Endothelial cell of umbilical vein (primary cell): ENCODE data around the gene PNISR. TPM values are rescaled to one million over a fixed set of nuclear protein-coding genes. Genes with fewer than 3 reads are reported as not detected.

Source experiments
- BruUV-seq: library from RNA; stranded (reverse); fragments of 400-500 nt; replicated peaks from 2 replicates; lab custom pipeline; 2021; lab: Mats Ljungman, UMichigan
- CTCF ChIA-PET: fragments of 300-600, 350-600 bp; sonication (Branson Sonifier 250); formaldehyde crosslinking; loops from one replicate; lab custom pipeline; 2021; ENCODE audit warnings: antibody characterized with exemption, inconsistent platforms; lab: Charles Lee
- POLR2A ChIA-PET: fragments of 300-600, 350-600 bp; sonication (Branson Sonifier 250); formaldehyde crosslinking; loops from one replicate; lab custom pipeline; 2021; ENCODE audit warnings: antibody characterized with exemption, inconsistent platforms; lab: Charles Lee
- DNase-seq: peaks from one replicate; pipeline ENCODE4 v3.0.0-alpha.2; 2011; ENCODE audit warnings: low read depth, low spot score
- FAIRE-seq: peaks from 2 replicates; lab custom pipeline; 2011; peaks lifted over from hg19 to GRCh38; lab: Jason Lieb, UNC
- H2AFZ ChIP-seq: 2 replicates; pipeline ENCODE4 v1.6.0; 2012; ENCODE audit warnings: low read depth, low read length, control low read depth, inconsistent platforms
- H3K27ac ChIP-seq: 2 replicates; pipeline ENCODE4 v1.5.1; 2011; ENCODE audit warnings: low read depth, mild to moderate bottlenecking, control low read depth, low read length, moderate library complexity; ENCODE audit not compliant: insufficient read depth
- H3K27me3 ChIP-seq, 2 experiments: 2 replicates each; pipeline versions ENCODE4 v1.6.0 to v1.6.1; 2011; ENCODE audit warnings: low read length in 2 of 2, mixed read lengths in 1 of 2; ENCODE audit not compliant: control insufficient read depth in 2 of 2, insufficient read depth in 2 of 2
- H3K36me3 ChIP-seq, 2 experiments: 2 replicates in 1 of 2; 3 replicates in 1 of 2; pipeline ENCODE4 v1.5.1; 2011; ENCODE audit warnings: low read length in 2 of 2, mild to moderate bottlenecking in 1 of 2, moderate library complexity in 1 of 2; ENCODE audit not compliant: control insufficient read depth in 2 of 2, insufficient read depth in 2 of 2; ENCODE audit errors: extremely low read depth in 1 of 2
- H3K4me1 ChIP-seq: 3 replicates; pipeline ENCODE4 v1.5.1; 2011; ENCODE audit warnings: mild to moderate bottlenecking, low read length; ENCODE audit not compliant: control insufficient read depth, insufficient read depth; ENCODE audit errors: extremely low read depth
- H3K4me2 ChIP-seq: 2 replicates; pipeline ENCODE4 v1.6.1; 2011; ENCODE audit warnings: low read length, control low read depth, mixed read lengths; ENCODE audit not compliant: insufficient read depth
- H3K4me3 ChIP-seq, 3 experiments: fragments of 200-600 bp in 1 of 3; sonication (generic), shearing (Covaris generic) in 1 of 3; replicated peaks in 1 of 3; 2 replicates each; pipeline ENCODE4 v1.5.1; 2011 to 2016; ENCODE audit warnings: control low read depth in 3 of 3, low read length in 3 of 3, mild to moderate bottlenecking in 2 of 3, inconsistent platforms in 1 of 3, low read depth in 1 of 3, moderate library complexity in 1 of 3; ENCODE audit not compliant: insufficient read depth in 1 of 3
- H3K79me2 ChIP-seq: 2 replicates; pipeline ENCODE4 v1.6.0; 2012; ENCODE audit warnings: low read length, inconsistent platforms; ENCODE audit not compliant: control insufficient read depth, insufficient read depth
- H3K9ac ChIP-seq: replicated peaks from 2 replicates; pipeline ENCODE3; 2011; ENCODE audit warnings: low read length, control low read depth; ENCODE audit not compliant: insufficient read depth; ENCODE audit errors: extremely low read depth
- H3K9me1 ChIP-seq: replicated peaks from 3 replicates; pipeline ENCODE4 v1.6.0; 2011; ENCODE audit warnings: mild to moderate bottlenecking, low read length; ENCODE audit not compliant: control insufficient read depth, insufficient read depth; ENCODE audit errors: extremely low read depth
- H3K9me3 ChIP-seq: replicated peaks from 2 replicates; pipeline ENCODE4 v1.5.1; 2012; ENCODE audit warnings: low read length, inconsistent platforms; ENCODE audit not compliant: control insufficient read depth, insufficient read depth
- H4K20me1 ChIP-seq: replicated peaks from 2 replicates; pipeline ENCODE3; 2011; ENCODE audit warnings: mild to moderate bottlenecking, low read length; ENCODE audit not compliant: control insufficient read depth, insufficient read depth; ENCODE audit errors: extremely low read depth
- EZH2 ChIP-seq: IDR thresholded peaks from 2 replicates; pipeline ENCODE4 v1.6.1; 2012; ENCODE audit warnings: borderline replicate concordance, low read depth, mild to moderate bottlenecking, moderate library complexity, low read length, inconsistent platforms; ENCODE audit not compliant: severe bottlenecking
- FOS ChIP-seq: IDR thresholded peaks from 2 replicates; pipeline ENCODE4 v1.6.1; 2011; ENCODE audit warnings: mild to moderate bottlenecking, low read length, moderate library complexity, borderline replicate concordance; ENCODE audit not compliant: insufficient read depth
- GATA2 ChIP-seq: IDR thresholded peaks from 2 replicates; pipeline ENCODE4 v1.7.0; 2011; ENCODE audit warnings: low read depth, mild to moderate bottlenecking, moderate library complexity, mixed read lengths, low read length; ENCODE audit not compliant: insufficient read length, insufficient read depth
- JUN ChIP-seq: IDR thresholded peaks from 2 replicates; pipeline ENCODE4 v1.6.1; 2011; ENCODE audit warnings: borderline replicate concordance, low read depth; ENCODE audit not compliant: insufficient read length, insufficient read depth
- MYC ChIP-seq: IDR thresholded peaks from one replicate; pipeline ENCODE4 v1.6.1; 2011; ENCODE audit warnings: mild to moderate bottlenecking, low read depth, low read length
- POLR2A ChIP-seq: IDR thresholded peaks from 2 replicates; pipeline ENCODE4 v1.6.1; 2012; ENCODE audit warnings: low read depth, mild to moderate bottlenecking, control low read depth, low read length
- POLR2AphosphoS5 ChIP-seq: IDR thresholded peaks from 2 replicates; pipeline ENCODE4 v1.6.1; 2012; ENCODE audit warnings: low read depth, mild to moderate bottlenecking, control low read depth, low read length, moderate library complexity; ENCODE audit not compliant: insufficient read depth
- dilution Hi-C: fragments of 300-500 bp; cut with MboI; formaldehyde crosslinking; loops from one replicate; pipeline ENCODE4 v1.15.0; 2019; ENCODE audit warnings: low sequenced_read_pairs; ENCODE audit not compliant: extremely low pct_ligation_motif_present
- intact Hi-C: fragments of 100-400 bp; cut with micrococcal nuclease; formaldehyde crosslinking; loops from one replicate; pipeline ENCODE4 v1.10.0; 2022
- polyA plus RNA-seq, 4 experiments: library from polyadenylated mRNA; depleted of rRNA in 3 of 4; stranded (reverse) in 3 of 4; unstranded in 1 of 4; fragments of >200 nt; gene quantifications; 2 replicates each; pipeline versions ENCODE4 v1.2.1 to v1.2.3, GENCODE V29; 2011 to 2012; ENCODE audit warnings: missing spikeins in 1 of 4
- total RNA-seq: library from RNA; stranded (reverse); gene quantifications from 2 replicates; pipeline ENCODE4 v1.2.3, GENCODE V29; 2021
- TF ChIP-seq, protein P1 (sequence below), 2 donors: IDR thresholded peaks; 1 replicate in 1 of 2; 2 replicates in 1 of 2; pipeline ENCODE4 v1.5.1; 2011; ENCODE audit warnings: low read length in 2 of 2, mild to moderate bottlenecking in 2 of 2, moderate library complexity in 2 of 2, control low read depth in 1 of 2, inconsistent platforms in 1 of 2, low read depth in 1 of 2; ENCODE audit not compliant: insufficient read depth in 1 of 2; ENCODE audit errors: extremely low read depth in 1 of 2
- TF ChIP-seq, protein P2 (sequence below): IDR thresholded peaks from 2 replicates; pipeline ENCODE4 v1.6.1; 2011; ENCODE audit not compliant: insufficient read depth, insufficient read length

PNISR gene
- total and polyA plus RNA-seq, 2 donors (not counting 3 experiments of a cell fraction or from before 2014, with no cell fraction given): 34.6 to 106 TPM

DNA sequence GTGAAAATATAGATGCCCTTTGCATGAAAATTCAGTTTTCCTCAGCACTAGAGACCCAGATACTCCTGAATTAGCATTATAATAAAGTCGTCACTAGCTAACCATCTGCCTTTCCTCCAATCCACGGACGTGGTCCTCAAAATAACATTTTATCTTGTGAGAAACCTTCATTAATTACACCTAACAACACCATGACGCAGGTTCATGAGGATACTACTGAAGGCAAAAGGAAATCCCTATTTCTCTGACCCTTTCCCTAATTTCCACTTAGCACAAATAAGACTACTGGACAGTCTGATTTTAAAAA, 1.3 kb upstream of the PNISR start:
- ChIA-PET CTCF (interaction anchor here (1.3 to 2.7 kb wide), 4 partner anchors 31 to 96 kb away, joined by 5 to 23 read pairs (median 8); no protein-coding TSS in a partner anchor), POLR2A (no interaction called here)
- Histone ChIP-seq H3K79me2 (peaks cover 56% of the 10 kb centered on the region), H3K4me1 (peaks cover 26% of the 10 kb centered on the region), H3K27ac (peak overlapping the region; percentile 94), H4K20me1 (peaks cover 6% of the 10 kb centered on the region), H3K36me3 (no peaks in the 10 kb centered on the region), H3K9me3 (no peaks in the 10 kb centered on the region), H2AFZ (peak overlapping the region; percentile 62), H3K9me1 (no peaks in the 10 kb centered on the region), H3K4me3 (peak overlapping the region; percentile 46 to 92 (median 91)), H3K9ac (peak overlapping the region; percentile 100), H3K27me3 (no peaks in the 10 kb centered on the region), H3K4me2 (peak overlapping the region; percentile 96)
- FAIRE-seq (no peak), DNase-seq (no peak)
- intact Hi-C loops: no loop called here
- TF ChIP-seq, protein P1, sequence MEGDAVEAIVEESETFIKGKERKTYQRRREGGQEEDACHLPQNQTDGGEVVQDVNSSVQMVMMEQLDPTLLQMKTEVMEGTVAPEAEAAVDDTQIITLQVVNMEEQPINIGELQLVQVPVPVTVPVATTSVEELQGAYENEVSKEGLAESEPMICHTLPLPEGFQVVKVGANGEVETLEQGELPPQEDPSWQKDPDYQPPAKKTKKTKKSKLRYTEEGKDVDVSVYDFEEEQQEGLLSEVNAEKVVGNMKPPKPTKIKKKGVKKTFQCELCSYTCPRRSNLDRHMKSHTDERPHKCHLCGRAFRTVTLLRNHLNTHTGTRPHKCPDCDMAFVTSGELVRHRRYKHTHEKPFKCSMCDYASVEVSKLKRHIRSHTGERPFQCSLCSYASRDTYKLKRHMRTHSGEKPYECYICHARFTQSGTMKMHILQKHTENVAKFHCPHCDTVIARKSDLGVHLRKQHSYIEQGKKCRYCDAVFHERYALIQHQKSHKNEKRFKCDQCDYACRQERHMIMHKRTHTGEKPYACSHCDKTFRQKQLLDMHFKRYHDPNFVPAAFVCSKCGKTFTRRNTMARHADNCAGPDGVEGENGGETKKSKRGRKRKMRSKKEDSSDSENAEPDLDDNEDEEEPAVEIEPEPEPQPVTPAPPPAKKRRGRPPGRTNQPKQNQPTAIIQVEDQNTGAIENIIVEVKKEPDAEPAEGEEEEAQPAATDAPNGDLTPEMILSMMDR (IDR thresholded peaks at IDR 0.05; ENCODE audit: extremely low read depth in 1 of 2, insufficient read depth in 1 of 2, low read depth in 1 of 2, low read length in 2 of 2): no peak
- TF ChIP-seq FOS (no peak), JUN (no peak), GATA2 (no peak), POLR2A (no peak), MYC (no peak), POLR2AphosphoS5 (no peak), EZH2 (no peak)
- TF ChIP-seq, protein P2, sequence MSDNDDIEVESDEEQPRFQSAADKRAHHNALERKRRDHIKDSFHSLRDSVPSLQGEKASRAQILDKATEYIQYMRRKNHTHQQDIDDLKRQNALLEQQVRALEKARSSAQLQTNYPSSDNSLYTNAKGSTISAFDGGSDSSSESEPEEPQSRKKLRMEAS: no peak
- no TSS peak for BruUV-seq
- dilution Hi-C loops: no loop called here
